ENCODE data around the gene HMOX1. TPM values are rescaled to one million over a fixed set of nuclear protein-coding genes. Genes with fewer than 3 reads are reported as not detected.

The HMOX1 gene
- total and polyA plus RNA-seq, 8 donors = 2.2 to 106 (median 11.4) TPM; not detected in 1

DNA sequence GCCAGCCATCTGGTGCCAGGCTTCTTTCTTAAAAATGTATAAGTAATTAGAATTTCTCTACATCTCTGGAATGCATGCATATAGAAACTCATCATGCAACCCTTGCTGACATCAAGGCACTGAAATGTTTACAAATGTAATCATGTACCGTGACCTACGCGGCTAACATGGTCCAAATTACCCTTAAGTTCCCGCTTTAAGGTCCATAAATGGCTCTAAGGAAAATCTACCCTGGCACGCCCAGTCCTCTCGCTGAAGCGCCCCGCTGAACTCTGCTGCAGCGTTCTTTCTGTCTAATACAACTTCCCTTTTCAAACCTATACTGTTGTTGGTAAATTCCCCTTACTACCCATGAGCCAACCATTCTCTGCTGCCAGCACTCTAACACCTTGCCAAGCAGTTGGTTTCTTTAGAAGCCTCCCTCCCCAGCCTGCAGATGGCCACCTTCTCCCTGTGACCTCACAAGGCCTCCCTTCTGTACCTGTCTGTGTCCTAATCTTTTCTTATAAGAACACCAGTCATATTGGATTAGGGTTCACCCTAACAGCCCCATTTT is 13.5 kb upstream of the HMOX1 start:
- peaks cover 5 to 22% (median 16%) of the 10 kb centered on the region in 4 donors for H3K4me1 ChIP-seq
- TF ChIP-seq POLR2AphosphoS5 (IDR thresholded peaks at IDR 0.05) (no peak), POLR2A (IDR thresholded peaks at IDR 0.05) (no peak)
- TF ChIP-seq, protein P1, sequence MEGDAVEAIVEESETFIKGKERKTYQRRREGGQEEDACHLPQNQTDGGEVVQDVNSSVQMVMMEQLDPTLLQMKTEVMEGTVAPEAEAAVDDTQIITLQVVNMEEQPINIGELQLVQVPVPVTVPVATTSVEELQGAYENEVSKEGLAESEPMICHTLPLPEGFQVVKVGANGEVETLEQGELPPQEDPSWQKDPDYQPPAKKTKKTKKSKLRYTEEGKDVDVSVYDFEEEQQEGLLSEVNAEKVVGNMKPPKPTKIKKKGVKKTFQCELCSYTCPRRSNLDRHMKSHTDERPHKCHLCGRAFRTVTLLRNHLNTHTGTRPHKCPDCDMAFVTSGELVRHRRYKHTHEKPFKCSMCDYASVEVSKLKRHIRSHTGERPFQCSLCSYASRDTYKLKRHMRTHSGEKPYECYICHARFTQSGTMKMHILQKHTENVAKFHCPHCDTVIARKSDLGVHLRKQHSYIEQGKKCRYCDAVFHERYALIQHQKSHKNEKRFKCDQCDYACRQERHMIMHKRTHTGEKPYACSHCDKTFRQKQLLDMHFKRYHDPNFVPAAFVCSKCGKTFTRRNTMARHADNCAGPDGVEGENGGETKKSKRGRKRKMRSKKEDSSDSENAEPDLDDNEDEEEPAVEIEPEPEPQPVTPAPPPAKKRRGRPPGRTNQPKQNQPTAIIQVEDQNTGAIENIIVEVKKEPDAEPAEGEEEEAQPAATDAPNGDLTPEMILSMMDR (IDR thresholded peaks at IDR 0.05) = no peak
- 28 to 41% (median 36%) methylated on average over 9 of the region's 9 CpGs for WGBS, 5 donors
- no peaks in the 10 kb centered on the region for H3K36me3 ChIP-seq
- H3K9me3 ChIP-seq = no peaks in the 10 kb centered on the region
- DNase-seq = no peak
- no peak overlapping the region for H3K4me3 ChIP-seq
- intact Hi-C loops (cut with DNase I; ENCODE audit: low total_unique reads) = no loop called here
- H3K27ac ChIP-seq = no peak overlapping the region
- peaks cover 0 to 23% (median 0%) of the 10 kb centered on the region in 3 donors for H3K27me3 ChIP-seq

DNA sequence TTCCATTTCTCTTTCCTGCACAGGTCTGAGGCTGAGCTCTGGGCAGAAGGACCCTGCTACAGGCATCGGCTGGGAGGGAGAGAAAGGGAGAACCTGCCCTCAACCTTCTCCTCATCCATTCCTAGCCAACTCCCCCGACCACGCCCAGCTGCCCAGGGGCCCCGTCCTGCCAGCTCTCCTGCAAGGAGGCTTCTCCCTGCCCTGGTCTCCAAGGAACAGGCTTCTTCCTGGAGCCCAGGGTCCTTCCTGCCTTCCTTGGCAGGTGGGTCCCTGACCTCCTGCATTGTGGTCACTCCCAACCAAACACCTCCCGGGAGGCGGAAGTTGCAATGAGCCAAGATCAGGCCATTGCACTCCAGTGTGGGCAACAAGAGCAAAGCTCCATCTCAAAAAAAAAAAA is 12.5 kb upstream of the HMOX1 start:
- Histone ChIP-seq H3K27me3 (peaks cover 0 to 16% (median 0%) of the 10 kb centered on the region in 3 donors), H3K9me3 (no peaks in the 10 kb centered on the region), H3K36me3 (no peaks in the 10 kb centered on the region), H3K4me3 (no peak overlapping the region), H3K4me1 (peaks cover 5 to 24% (median 18%) of the 10 kb centered on the region in 4 donors), H3K27ac (no peak overlapping the region)
- DNase-seq = no peak
- intact Hi-C loops (cut with DNase I; ENCODE audit: low total_unique reads) = no loop called here
- TF ChIP-seq, protein P1 (IDR thresholded peaks at IDR 0.05) = no peak
- TF ChIP-seq POLR2AphosphoS5 (IDR thresholded peaks at IDR 0.05) = no peak
- TF ChIP-seq POLR2A (IDR thresholded peaks at IDR 0.05) = no peak
- no peak for TF ChIP-seq EP300 (IDR thresholded peaks at IDR 0.05)
- WGBS, 5 donors = 26 to 60% (median 55%) methylated on average over 5 to 6 of the region's 6 CpGs

DNA sequence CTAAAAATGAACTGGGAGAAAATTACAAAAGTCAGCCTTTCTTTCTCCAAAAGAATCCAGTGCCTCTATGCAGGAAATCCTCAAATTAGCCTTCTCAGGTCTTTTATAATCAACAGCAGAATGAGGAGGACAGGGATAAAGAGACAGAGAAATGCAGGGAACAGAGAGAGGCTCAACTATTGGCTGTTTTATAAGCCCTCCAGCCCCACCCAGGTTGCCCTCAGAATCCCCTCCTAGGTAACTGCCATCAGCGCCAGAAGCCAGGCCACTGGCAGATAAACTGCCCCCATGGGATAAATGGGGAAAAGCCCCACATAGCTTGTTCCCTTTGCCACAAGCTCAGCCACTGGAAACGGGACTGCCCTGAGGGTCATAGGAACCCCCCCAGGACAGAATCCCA is 10.9 kb upstream of the HMOX1 start:
- DNase-seq = no peak
- peaks cover 5 to 24% (median 18%) of the 10 kb centered on the region in 4 donors for H3K4me1 ChIP-seq
- H3K27ac ChIP-seq = no peak overlapping the region
- H3K27me3 ChIP-seq = peaks cover 0 to 11% (median 0%) of the 10 kb centered on the region in 3 donors
- 59 to 89% (median 70%) methylated on average over 2 of the region's 2 CpGs for WGBS, 5 donors
- intact Hi-C loops (cut with DNase I; ENCODE audit: low total_unique reads) = no loop called here
- H3K4me3 ChIP-seq = no peak overlapping the region
- H3K9me3 ChIP-seq = no peaks in the 10 kb centered on the region
- H3K36me3 ChIP-seq = no peaks in the 10 kb centered on the region
- no peak for TF ChIP-seq POLR2AphosphoS5 (IDR thresholded peaks at IDR 0.05)
- no peak for TF ChIP-seq POLR2A (IDR thresholded peaks at IDR 0.05)
- no peak for TF ChIP-seq EP300 (IDR thresholded peaks at IDR 0.05)
- TF ChIP-seq, protein P1 (IDR thresholded peaks at IDR 0.05) = no peak

DNA sequence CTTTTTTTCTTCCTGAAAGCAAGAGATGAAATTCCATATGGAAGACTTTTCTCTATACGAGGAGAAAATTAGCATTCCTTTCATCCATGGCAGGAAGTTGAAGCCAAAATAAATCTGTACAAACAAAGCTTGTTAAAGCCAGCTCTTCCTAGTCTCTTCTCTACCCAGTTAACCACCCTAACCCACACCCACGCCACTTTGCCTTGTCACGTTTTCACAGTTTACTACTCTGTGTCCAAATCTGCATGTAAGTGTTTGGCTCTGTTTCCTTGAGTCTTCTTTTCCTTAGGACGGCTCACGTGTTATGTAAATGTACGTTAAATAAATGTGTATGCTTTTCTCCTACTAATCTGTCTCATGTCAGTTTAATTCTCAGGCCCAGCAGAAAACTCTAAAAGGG is 7.1 kb upstream of the HMOX1 start:
- H3K27ac ChIP-seq = no peak overlapping the region
- TF ChIP-seq EP300 (IDR thresholded peaks at IDR 0.05) (no peak), POLR2A (IDR thresholded peaks at IDR 0.05) (no peak), POLR2AphosphoS5 (IDR thresholded peaks at IDR 0.05) (no peak)
- TF ChIP-seq, protein P1 (IDR thresholded peaks at IDR 0.05) = no peak
- no peak overlapping the region for H3K4me3 ChIP-seq
- WGBS, 5 donors = 80 to 85% (median 82%) methylated on average over 6 of the region's 6 CpGs
- no peaks in the 10 kb centered on the region for H3K9me3 ChIP-seq
- no peaks in the 10 kb centered on the region for H3K27me3 ChIP-seq
- intact Hi-C loops (cut with DNase I; ENCODE audit: low total_unique reads) = no loop called here
- H3K4me1 ChIP-seq = peaks cover 15 to 45% (median 30%) of the 10 kb centered on the region in 4 donors
- no peak for DNase-seq
- no peaks in the 10 kb centered on the region for H3K36me3 ChIP-seq
